Prostate gland (tissue), 2 donors: ENCODE data around the gene DCUN1D2.

Experiments
- CTCF ChIP-seq, 4 experiments: fragments of 200-600 bp in 2 of 4; fragments of 450-650 bp in 2 of 4; sonication (generic) in 2 of 4; IDR thresholded peaks; 1 replicate in 3 of 4; 2 replicates in 1 of 4; pipeline ENCODE4 v1.5.1; 2016 to 2019; ENCODE audit warnings: antibody characterized with exemption in 4 of 4, mild to moderate bottlenecking in 2 of 4, moderate library complexity in 2 of 4
- POLR2A ChIP-seq: fragments of 450-650 bp; IDR thresholded peaks from one replicate; pipeline ENCODE4 v1.6.1; 2016; ENCODE audit warnings: antibody characterized with exemption, mild to moderate bottlenecking
- POLR2AphosphoS5 ChIP-seq: sonication (generic); formaldehyde crosslinking; IDR thresholded peaks from one replicate; pipeline ENCODE4 v1.6.1; 2017; ENCODE audit warnings: antibody characterized with exemption

GRCh38 chr13:113475280-113475679, 15.2 kb downstream of the DCUN1D2 start:
- TF ChIP-seq CTCF (IDR thresholded peaks at IDR 0.05), result no peak
- no peak for TF ChIP-seq POLR2A
- no peak for TF ChIP-seq POLR2AphosphoS5
